NCI-H2196 treated with DMSO at 0.1 percent for 48 hours (cell line): ENCODE results near the gene RERGL.
"Not testable (repeated sequence)": the region's sequence is repeated elsewhere in the genome, so short reads cannot be mapped to it uniquely, and the experiment has no call there.

Experiments used
- DNase-seq: peaks from one replicate; lab custom pipeline; 2025; ENCODE audit not compliant: unreplicated experiment; lab: John Stamatoyannopoulos, UW

The RERGL gene

GRCh38 chr12:18040060-18040742 lies 49.8 kb downstream of the RERGL start:
- not testable (repeated sequence) for DNase-seq
